Activated CD4-positive, alpha-beta memory T cell treated with anti-CD3 and anti-CD28 coated beads, Interleukin-2, amount 10 ng/mL, durations not matched to agents 7 days and 5 days (primary cell): ENCODE data around the gene CECR2. TPM values are rescaled to one million over a fixed set of nuclear protein-coding genes. Genes with fewer than 3 reads are reported as not detected.

Experiments used
- CTCF ChIA-PET: fragments of 350-600 bp; sonication (Branson Sonifier 250); formaldehyde crosslinking; loops from one replicate; lab custom pipeline; 2021; ENCODE audit warnings: antibody characterized with exemption, inconsistent platforms; lab: Charles Lee
- POLR2A ChIA-PET: fragments of 350-600 bp; sonication (Branson Sonifier 250); formaldehyde crosslinking; loops from one replicate; lab custom pipeline; 2021; ENCODE audit warnings: antibody characterized with exemption; lab: Charles Lee
- DNase-seq: peaks from one replicate; pipeline ENCODE4 v3.0.0-alpha.2; 2020
- H3K27ac Mint-ChIP-seq: one replicate; pipeline ENCODE4 v1.8.0; 2021; ENCODE audit warnings: mild to moderate bottlenecking, mixed read lengths
- H3K27me3 Mint-ChIP-seq: one replicate; pipeline ENCODE4 v1.8.0; 2021; ENCODE audit warnings: mixed read lengths
- H3K36me3 Mint-ChIP-seq: one replicate; pipeline ENCODE4 v1.8.0; 2021; ENCODE audit warnings: low read depth, mixed read lengths
- H3K4me1 Mint-ChIP-seq: one replicate; pipeline ENCODE4 v1.8.0; 2021; ENCODE audit warnings: mixed read lengths
- H3K4me3 Mint-ChIP-seq: one replicate; pipeline ENCODE4 v1.8.0; 2021; ENCODE audit warnings: mild to moderate bottlenecking, mixed read lengths
- H3K9me3 Mint-ChIP-seq: one replicate; pipeline ENCODE4 v1.8.0; 2021; ENCODE audit warnings: mixed read lengths
- total RNA-seq, 2 experiments: library from RNA; stranded (reverse); gene quantifications; one replicate each; pipeline ENCODE4 v1.2.3, GENCODE V29; 2021

Gene CECR2
- under 1 TPM in 1 of 2 experiments, not detected in 1; 0.05 TPM for total RNA-seq

- ChIA-PET POLR2A (no interaction called here), CTCF (no interaction called here)
- Mint-ChIP-seq H3K27me3 (peaks cover 65% of the 10 kb centered on the region), H3K27ac (no peak within 1 kb of the TSS), H3K36me3 (no peaks in the 10 kb centered on the region), H3K9me3 (no peaks in the 10 kb centered on the region), H3K4me3 (no peak within 1 kb of the TSS), H3K4me1 (peaks cover 18% of the 10 kb centered on the region)
- DNase-seq, result no peak
Observed at GRCh38 chr22:17369439-17370025, at the start of gene CECR2. CECR2 (plus strand) TSS chr22:17369460; CDS start chr22:17369784, 324 bp downstream.

GRCh38 chr22:17319546-17319945 lies 49.7 kb upstream of the CECR2 start:
- DNase-seq, result no peak
- Mint-ChIP-seq H3K36me3 (no peaks in the 10 kb centered on the region), H3K27ac (no peak overlapping the region), H3K4me1 (no peaks in the 10 kb centered on the region), H3K4me3 (no peak overlapping the region), H3K9me3 (no peaks in the 10 kb centered on the region), H3K27me3 (peaks cover 2% of the 10 kb centered on the region)
- CTCF ChIA-PET, result interaction anchor here (0.6 kb wide), 1 partner anchor 97 kb away, joined by 4 read pairs; no protein-coding TSS in a partner anchor
- POLR2A ChIA-PET, result interaction anchor here (0.6 to 1.2 kb wide), 2 partner anchors 51 to 320 kb away, joined by 3 read pairs; no protein-coding TSS in a partner anchor

- Mint-ChIP-seq H3K9me3 (no peaks in the 10 kb centered on the region), H3K4me3 (no peak overlapping the region), H3K27ac (no peak overlapping the region), H3K27me3 (peaks cover 2% of the 10 kb centered on the region), H3K36me3 (no peaks in the 10 kb centered on the region), H3K4me1 (no peaks in the 10 kb centered on the region)
- ChIA-PET CTCF (no interaction called here), POLR2A (interaction anchor here (0.6 kb wide), 1 partner anchor 126 kb away, joined by 3 read pairs; no protein-coding TSS in a partner anchor)
- no peak for DNase-seq
Observed at GRCh38 chr22:17322511-17322910, 46.7 kb upstream of the CECR2 start.

GRCh38 chr22:17331690-17332089 lies 37.6 kb upstream of the CECR2 start:
- ChIA-PET POLR2A (no interaction called here), CTCF (no interaction called here)
- DNase-seq, result no peak
- H3K4me1 Mint-ChIP-seq, result no peaks in the 10 kb centered on the region
- H3K27me3 Mint-ChIP-seq, result no peaks in the 10 kb centered on the region
- H3K36me3 Mint-ChIP-seq, result no peaks in the 10 kb centered on the region
- H3K4me3 Mint-ChIP-seq, result no peak overlapping the region
- no peaks in the 10 kb centered on the region for H3K9me3 Mint-ChIP-seq
- no peak overlapping the region for H3K27ac Mint-ChIP-seq

- H3K4me3 Mint-ChIP-seq, result no peak overlapping the region
- no peaks in the 10 kb centered on the region for H3K36me3 Mint-ChIP-seq
- no peak overlapping the region for H3K27ac Mint-ChIP-seq
- CTCF ChIA-PET, result no interaction called here
- no peaks in the 10 kb centered on the region for H3K9me3 Mint-ChIP-seq
- DNase-seq, result no peak
- no peaks in the 10 kb centered on the region for H3K4me1 Mint-ChIP-seq
- POLR2A ChIA-PET, result no interaction called here
- peaks cover 3% of the 10 kb centered on the region for H3K27me3 Mint-ChIP-seq
Observed at GRCh38 chr22:17332109-17332800, 37.0 kb upstream of the CECR2 start.

GRCh38 chr22:17334059-17334458 lies 35.2 kb upstream of the CECR2 start:
- Mint-ChIP-seq H3K27me3 (peaks cover 9% of the 10 kb centered on the region), H3K9me3 (no peaks in the 10 kb centered on the region), H3K4me3 (no peak overlapping the region), H3K4me1 (no peaks in the 10 kb centered on the region), H3K27ac (no peak overlapping the region), H3K36me3 (no peaks in the 10 kb centered on the region)
- no peak for DNase-seq
- POLR2A ChIA-PET, result no interaction called here
- CTCF ChIA-PET, result interaction anchor here (1.7 kb wide), 1 partner anchor 162 kb away, joined by 6 read pairs; no protein-coding TSS in a partner anchor

GRCh38 chr22:17334983-17335382 lies 34.3 kb upstream of the CECR2 start:
- H3K4me3 Mint-ChIP-seq, result no peak overlapping the region
- no peaks in the 10 kb centered on the region for H3K4me1 Mint-ChIP-seq
- ChIA-PET POLR2A (no interaction called here), CTCF (interaction anchor here (1.7 kb wide), 1 partner anchor 163 kb away, joined by 6 read pairs; no protein-coding TSS in a partner anchor)
- DNase-seq, result no peak
- H3K27me3 Mint-ChIP-seq, result peaks cover 12% of the 10 kb centered on the region
- H3K9me3 Mint-ChIP-seq, result no peaks in the 10 kb centered on the region
- no peaks in the 10 kb centered on the region for H3K36me3 Mint-ChIP-seq
- no peak overlapping the region for H3K27ac Mint-ChIP-seq

GRCh38 chr22:17336061-17336460 lies 33.2 kb upstream of the CECR2 start:
- DNase-seq, result no peak
- Mint-ChIP-seq H3K4me3 (no peak overlapping the region), H3K4me1 (no peaks in the 10 kb centered on the region), H3K36me3 (no peaks in the 10 kb centered on the region), H3K27me3 (peaks cover 12% of the 10 kb centered on the region), H3K9me3 (no peaks in the 10 kb centered on the region), H3K27ac (no peak overlapping the region)
- CTCF ChIA-PET, result no interaction called here
- POLR2A ChIA-PET, result no interaction called here

GRCh38 chr22:17337639-17338038 lies 31.6 kb upstream of the CECR2 start:
- Mint-ChIP-seq H3K4me3 (no peak overlapping the region), H3K27me3 (peaks cover 12% of the 10 kb centered on the region), H3K27ac (no peak overlapping the region), H3K36me3 (no peaks in the 10 kb centered on the region), H3K9me3 (no peaks in the 10 kb centered on the region), H3K4me1 (no peaks in the 10 kb centered on the region)
- POLR2A ChIA-PET, result interaction anchor here (0.8 kb wide), 1 partner anchor 166 kb away, joined by 3 read pairs; no protein-coding TSS in a partner anchor
- no peak for DNase-seq
- CTCF ChIA-PET, result no interaction called here

GRCh38 chr22:17339095-17339693 lies 30.1 kb upstream of the CECR2 start:
- H3K4me3 Mint-ChIP-seq, result no peak overlapping the region
- no peaks in the 10 kb centered on the region for H3K4me1 Mint-ChIP-seq
- no peaks in the 10 kb centered on the region for H3K36me3 Mint-ChIP-seq
- ChIA-PET CTCF (interaction anchor here (1.6 kb wide), 1 partner anchor 168 kb away, joined by 9 read pairs; no protein-coding TSS in a partner anchor), POLR2A (no interaction called here)
- H3K9me3 Mint-ChIP-seq, result no peaks in the 10 kb centered on the region
- DNase-seq, result no peak
- H3K27ac Mint-ChIP-seq, result no peak overlapping the region
- H3K27me3 Mint-ChIP-seq, result peaks cover 12% of the 10 kb centered on the region

- Mint-ChIP-seq H3K9me3 (no peaks in the 10 kb centered on the region), H3K4me1 (no peaks in the 10 kb centered on the region), H3K4me3 (no peak overlapping the region), H3K27me3 (peaks cover 11% of the 10 kb centered on the region), H3K36me3 (no peaks in the 10 kb centered on the region), H3K27ac (no peak overlapping the region)
- CTCF ChIA-PET, result no interaction called here
- no peak for DNase-seq
- POLR2A ChIA-PET, result no interaction called here
Observed at GRCh38 chr22:17342361-17342760, 26.9 kb upstream of the CECR2 start.

GRCh38 chr22:17343766-17344165 lies 25.5 kb upstream of the CECR2 start:
- H3K27me3 Mint-ChIP-seq, result peaks cover 7% of the 10 kb centered on the region
- H3K9me3 Mint-ChIP-seq, result no peaks in the 10 kb centered on the region
- no peaks in the 10 kb centered on the region for H3K4me1 Mint-ChIP-seq
- DNase-seq, result no peak
- no peak overlapping the region for H3K4me3 Mint-ChIP-seq
- H3K36me3 Mint-ChIP-seq, result no peaks in the 10 kb centered on the region
- CTCF ChIA-PET, result interaction anchor here (1.8 kb wide), 1 partner anchor 172 kb away, joined by 5 read pairs; no protein-coding TSS in a partner anchor
- POLR2A ChIA-PET, result no interaction called here
- no peak overlapping the region for H3K27ac Mint-ChIP-seq

GRCh38 chr22:17346578-17346977 lies 22.7 kb upstream of the CECR2 start:
- Mint-ChIP-seq H3K9me3 (no peaks in the 10 kb centered on the region), H3K4me3 (no peak overlapping the region), H3K27me3 (peaks cover 8% of the 10 kb centered on the region), H3K27ac (no peak overlapping the region), H3K4me1 (peaks cover 3% of the 10 kb centered on the region), H3K36me3 (no peaks in the 10 kb centered on the region)
- POLR2A ChIA-PET, result no interaction called here
- CTCF ChIA-PET, result interaction anchor here (0.6 to 1.0 kb wide), 2 partner anchors 73 to 175 kb away, joined by 3 read pairs; no protein-coding TSS in a partner anchor
- no peak for DNase-seq
